SK-N-MC (cell line): ENCODE data around the gene FAM181A.

ENCODE experiments used
- DNase-seq: peaks from one replicate; pipeline ENCODE4 v3.0.0-alpha.2; 2011; ENCODE audit warnings: low read depth, low spot score
- H3K27ac ChIP-seq: fragments of 200-600 bp; sonication (generic); 2 replicates; pipeline ENCODE4 v1.5.1; 2016; ENCODE audit warnings: mixed run types
- H3K36me3 ChIP-seq: fragments of 200-600 bp; sonication (generic); 2 replicates; pipeline ENCODE4 v1.6.1; 2017; ENCODE audit warnings: antibody characterized with exemption, low read length, mixed read lengths; ENCODE audit not compliant: insufficient read depth
- H3K4me3 ChIP-seq: fragments of 200-600 bp; sonication (generic); 2 replicates; pipeline ENCODE4 v1.5.1; 2016
- H3K9ac ChIP-seq: fragments of 200-600 bp; sonication (generic); 2 replicates; pipeline ENCODE4 v1.8.0; 2017; ENCODE audit warnings: mixed run types, mixed read lengths; ENCODE audit not compliant: insufficient read length
- H3K9me3 ChIP-seq: fragments of 200-600 bp; sonication (generic); 2 replicates; pipeline ENCODE4 v1.6.1; 2017; ENCODE audit warnings: low read depth, mild to moderate bottlenecking, antibody characterized with exemption, low read length, moderate library complexity, mixed read lengths
- EZH2 ChIP-seq: fragments of 200-600 bp; sonication (generic); IDR thresholded peaks from one replicate; pipeline ENCODE4 v1.6.1; 2017; ENCODE audit warnings: antibody characterized with exemption
- FOXP2 ChIP-seq: optimal IDR thresholded peaks from 2 replicates; pipeline ENCODE3; 2011; ENCODE audit warnings: mild to moderate bottlenecking, moderate library complexity; ENCODE audit not compliant: insufficient read depth; ENCODE audit errors: extremely low read length, control extremely low read depth
- POLR2AphosphoS5 ChIP-seq: IDR thresholded peaks from 2 replicates; pipeline ENCODE4 v1.6.1; 2012; ENCODE audit warnings: mild to moderate bottlenecking, low read depth, low read length, borderline replicate concordance

FAM181A gene

GRCh38 chr14:93976477-93977057, 49.4 kb downstream of the FAM181A start, which contains the start of gene ASB2:
ASB2 (minus strand) TSS chr14:93976570; CDS start chr14:93964539, 12,031 bp downstream.
- Histone ChIP-seq H3K9ac (no peak within 1 kb of the TSS), H3K4me3 (no peak within 1 kb of the TSS), H3K27ac (no peak within 1 kb of the TSS), H3K9me3 (no peaks in the 10 kb centered on the region), H3K36me3 (no peaks in the 10 kb centered on the region)
- TF ChIP-seq POLR2AphosphoS5 (no peak), FOXP2 (no peak), EZH2 (no peak)
- no peak for DNase-seq

GRCh38 chr14:93977171-93977570, 50.0 kb downstream of the FAM181A start:
- H3K27ac ChIP-seq, result no peak overlapping the region
- H3K9ac ChIP-seq, result no peak overlapping the region
- no peaks in the 10 kb centered on the region for H3K9me3 ChIP-seq
- H3K36me3 ChIP-seq, result no peaks in the 10 kb centered on the region
- H3K4me3 ChIP-seq, result no peak overlapping the region
- DNase-seq, result no peak
- no peak for TF ChIP-seq POLR2AphosphoS5
- TF ChIP-seq EZH2, result no peak
- no peak for TF ChIP-seq FOXP2

- no peak for DNase-seq
- Histone ChIP-seq H3K4me3 (no peak overlapping the region), H3K9ac (no peak overlapping the region)
Observed at GRCh38 chr14:93977790-93978581, 50.8 kb downstream of the FAM181A start.

GRCh38 chr14:93978735-93979134, 51.6 kb downstream of the FAM181A start:
- Histone ChIP-seq H3K27ac (no peak overlapping the region), H3K9ac (no peak overlapping the region), H3K36me3 (no peaks in the 10 kb centered on the region), H3K9me3 (no peaks in the 10 kb centered on the region), H3K4me3 (no peak overlapping the region)
- TF ChIP-seq POLR2AphosphoS5 (no peak), EZH2 (no peak), FOXP2 (no peak)
- DNase-seq, result no peak

More at GRCh38 chr14:93977790-93978581, 50.8 kb downstream of the FAM181A start:
- Histone ChIP-seq H3K36me3 (no peaks in the 10 kb centered on the region), H3K9me3 (no peaks in the 10 kb centered on the region), H3K27ac (no peak overlapping the region)
- TF ChIP-seq FOXP2 (no peak), EZH2 (no peak), POLR2AphosphoS5 (no peak)
